ENCODE data around the gene RNF40. TPM values are rescaled to one million over a fixed set of nuclear protein-coding genes. Genes with fewer than 3 reads are reported as not detected.

Gene RNF40
- total RNA-seq, 1 experiment from 2014 or later = 90.3 TPM

GRCh38 chr16:30722916-30723315 lies 39.2 kb upstream of the RNF40 start (continued):
- TF ChIP-seq CTCF (IDR thresholded peaks at IDR 0.05 in 2 of 3, conservative IDR thresholded peaks at IDR 0.05 in 1 of 3; ENCODE audit: borderline replicate concordance in 1 of 3, insufficient read depth in 1 of 3, low read depth in 2 of 3, low read length in 2 of 3) (no peak), POLR2AphosphoS5 (IDR thresholded peaks at IDR 0.05; ENCODE audit: low read depth, low read length) (no peak), CEBPB (IDR thresholded peaks at IDR 0.05; ENCODE audit: low read depth) (no peak), JUND (IDR thresholded peaks at IDR 0.05) (no peak), ZNF274 (IDR thresholded peaks at IDR 0.05; ENCODE audit: low read depth, low read length) (no peak), EZH2phosphoT487 (IDR thresholded peaks at IDR 0.05; ENCODE audit: borderline replicate concordance) (no peak)

GRCh38 chr16:30723725-30724355 lies 38.3 kb upstream of the RNF40 start:
- peaks cover 69% of the 10 kb centered on the region for H3K79me2 ChIP-seq (ENCODE audit: insufficient read depth, low read length)
- no peaks in the 10 kb centered on the region for H3K9me3 ChIP-seq (ENCODE audit: control insufficient read depth in 1 of 2, insufficient read depth in 1 of 2, low read depth in 1 of 2, low read length in 2 of 2)
- ATAC-seq (no peak), DNase-seq (ENCODE audit: low read depth, low spot score) (no peak)
- H3K4me3 ChIP-seq (replicated peaks in 1 of 2; ENCODE audit: low read depth in 1 of 2, low read length in 2 of 2) = no peak overlapping the region
- ChIA-PET RAD21 (ENCODE audit: low non-redundant PET in 1 of 2, low total read pairs in 2 of 2, uncharacterized antibody in 2 of 2, unreplicated experiment in 2 of 2) (no interaction called here), CTCF (no interaction called here), POLR2A (no interaction called here)
- no peak overlapping the region for H2AFZ ChIP-seq (ENCODE audit: low read depth, low read length, poor library complexity, severe bottlenecking)
- H3K4me2 ChIP-seq (ENCODE audit: low read length) = no peak overlapping the region
- no peaks in the 10 kb centered on the region for H3K4me1 ChIP-seq (ENCODE audit: control insufficient read depth in 1 of 2, insufficient read depth in 2 of 2, low read length in 2 of 2)
- H3K36me3 ChIP-seq (ENCODE audit: control insufficient read depth in 1 of 2, insufficient read depth in 2 of 2, low read length in 2 of 2) = peaks cover 74 to 75% of the 10 kb centered on the region in 2 experiments
- H3K27ac ChIP-seq (ENCODE audit: low read depth, low read length) = no peak overlapping the region
- BruUV-seq (replicated peaks) = TSS peak; percentile 12
- no peaks in the 10 kb centered on the region for H3K27me3 ChIP-seq (ENCODE audit: insufficient read depth, low read length)
- no peak overlapping the region for H3K9ac ChIP-seq (ENCODE audit: low read length)
- intact Hi-C loops (cut with micrococcal nuclease) = no loop called here
- H3K9me2 ChIP-seq (ENCODE audit: insufficient read depth) = no peaks in the 10 kb centered on the region
- no peaks in the 10 kb centered on the region for H4K20me1 ChIP-seq (ENCODE audit: insufficient read depth)
- TF ChIP-seq EZH2 (IDR thresholded peaks at IDR 0.05) (no peak), MAX (IDR thresholded peaks at IDR 0.05) (no peak), JUND (IDR thresholded peaks at IDR 0.05) (no peak), ZBTB33 (IDR thresholded peaks at IDR 0.05; ENCODE audit: extremely low read depth, insufficient replicate concordance, low read length) (no peak), CTCF (IDR thresholded peaks at IDR 0.05 in 2 of 3, conservative IDR thresholded peaks at IDR 0.05 in 1 of 3; ENCODE audit: borderline replicate concordance in 1 of 3, insufficient read depth in 1 of 3, low read depth in 2 of 3, low read length in 2 of 3) (no peak), EGR1 (IDR thresholded peaks at IDR 0.05; ENCODE audit: low read depth) (no peak), SIN3A (IDR thresholded peaks at IDR 0.05; ENCODE audit: low read depth) (no peak), REST (IDR thresholded peaks at IDR 0.05; ENCODE audit: low read depth) (no peak), SP1 (IDR thresholded peaks at IDR 0.05; ENCODE audit: low read depth) (no peak), RAD21 (IDR thresholded peaks at IDR 0.05; ENCODE audit: low read depth) (no peak)
